GM23338 (cell line): ENCODE results near the gene NFIA. TPM values are rescaled to one million over a fixed set of nuclear protein-coding genes. Genes with fewer than 3 reads are reported as not detected.

Source experiments
- ATAC-seq: fragments of 200-7000 bp; cut with Tn5 transposase; 3 replicates; pipeline ENCODE4 v1.9.1; 2020
- DNase-seq: peaks from one replicate; pipeline ENCODE4 v3.0.0-alpha.2; 2015; ENCODE audit warnings: low spot score
- H2AFZ ChIP-seq: fragments of 200-600 bp; sonication (generic); 2 replicates; pipeline ENCODE4 v1.8.0; 2016; ENCODE audit warnings: antibody characterized with exemption, mild to moderate bottlenecking, moderate library complexity
- H3F3A ChIP-seq: fragments of 200-600 bp; sonication (generic); replicated peaks from 2 replicates; pipeline ENCODE4 v1.8.0; 2017; ENCODE audit warnings: antibody characterized with exemption, mixed run types, low read depth
- H3K27ac ChIP-seq: fragments of 200-600 bp; sonication (generic); 2 replicates; pipeline ENCODE4 v1.6.1; 2016; ENCODE audit warnings: low read depth
- H3K27me3 ChIP-seq: fragments of 200-600 bp; sonication (generic); 2 replicates; pipeline ENCODE4 v1.8.0; 2016; ENCODE audit warnings: mild to moderate bottlenecking, mixed run types, moderate library complexity; ENCODE audit not compliant: insufficient read depth
- H3K36me3 ChIP-seq: fragments of 200-600 bp; sonication (generic); 2 replicates; pipeline ENCODE4 v1.8.0; 2016; ENCODE audit warnings: mild to moderate bottlenecking; ENCODE audit not compliant: insufficient read depth
- H3K4me1 ChIP-seq: fragments of 200-600 bp; sonication (generic); 2 replicates; pipeline ENCODE4 v1.8.0; 2016; ENCODE audit warnings: mild to moderate bottlenecking, moderate library complexity; ENCODE audit not compliant: insufficient read depth
- H3K4me2 ChIP-seq: fragments of 200-600 bp; sonication (generic); 2 replicates; pipeline ENCODE4 v1.7.1; 2017; ENCODE audit warnings: mixed run types
- H3K4me3 ChIP-seq: fragments of 200-600 bp; sonication (generic); 2 replicates; pipeline ENCODE4 v1.6.1; 2016; ENCODE audit warnings: mixed run types
- H3K79me2 ChIP-seq: fragments of 200-600 bp; sonication (generic); replicated peaks from 2 replicates; pipeline ENCODE4 v1.8.0; 2017; ENCODE audit warnings: mild to moderate bottlenecking; ENCODE audit not compliant: insufficient read depth
- H3K9me2 ChIP-seq: fragments of 200-600 bp; sonication (generic); 2 replicates; pipeline ENCODE4 v1.8.0; 2017; ENCODE audit not compliant: insufficient read depth
- H4K20me1 ChIP-seq: fragments of 200-600 bp; sonication (generic); replicated peaks from 2 replicates; pipeline ENCODE4 v1.8.0; 2017; ENCODE audit warnings: mild to moderate bottlenecking; ENCODE audit not compliant: insufficient read depth
- H3K27ac Mint-ChIP-seq: 2 replicates; pipeline ENCODE4 v1.8.0; 2020; ENCODE audit warnings: inconsistent platforms, mild to moderate bottlenecking, moderate library complexity, mixed read lengths
- H3K27me3 Mint-ChIP-seq: 3 replicates; pipeline ENCODE4 v1.8.0; 2022; ENCODE audit warnings: low read depth, mild to moderate bottlenecking, moderate library complexity, mixed read lengths, inconsistent platforms; ENCODE audit not compliant: insufficient read depth, poor library complexity
- H3K36me3 Mint-ChIP-seq: 3 replicates; pipeline ENCODE4 v1.8.0; 2021; ENCODE audit warnings: low read depth, mild to moderate bottlenecking, inconsistent platforms, moderate library complexity, mixed read lengths
- H3K4me1 Mint-ChIP-seq: 3 replicates; pipeline ENCODE4 v1.8.0; 2020; ENCODE audit warnings: mild to moderate bottlenecking, inconsistent platforms, mixed read lengths
- H3K4me3 Mint-ChIP-seq: 3 replicates; pipeline ENCODE4 v1.8.0; 2021; ENCODE audit warnings: moderate library complexity, mild to moderate bottlenecking, inconsistent platforms, mixed read lengths
- H3K9me3 Mint-ChIP-seq: 3 replicates; pipeline ENCODE4 v1.8.0; 2020; ENCODE audit warnings: moderate library complexity, mild to moderate bottlenecking, inconsistent platforms, mixed read lengths
- CREB1 ChIP-seq: fragments of 250-450 bp; sonication (Bioruptor Pico); IDR thresholded peaks from 2 replicates; pipeline ENCODE4 v1.5.0; 2020; ENCODE audit warnings: low read depth, mild to moderate bottlenecking, moderate library complexity
- CTCF ChIP-seq, 2 experiments: fragments of 200-600 bp in 1 of 2; sonication (generic) in 1 of 2; conservative IDR thresholded peaks; 2 replicates each; pipeline versions ENCODE4 v1.5.1 to v1.6.1; 2016 to 2017; ENCODE audit warnings: antibody characterized with exemption in 2 of 2, low read depth in 2 of 2, mild to moderate bottlenecking in 2 of 2, moderate library complexity in 1 of 2
- ETS1 ChIP-seq: IDR thresholded peaks from 2 replicates; pipeline ENCODE4 v1.6.1; 2016; ENCODE audit warnings: antibody characterized with exemption
- EZH2 ChIP-seq: fragments of 200-600 bp; sonication (generic); IDR thresholded peaks from one replicate; pipeline ENCODE4 v1.8.0; 2017; ENCODE audit warnings: antibody characterized with exemption, mild to moderate bottlenecking, low read depth; ENCODE audit not compliant: unreplicated experiment
- EZH2phosphoT487 ChIP-seq: fragments of 200-600 bp; sonication (generic); IDR thresholded peaks from one replicate; pipeline ENCODE4 v1.8.1; 2018; ENCODE audit warnings: antibody characterized with exemption; ENCODE audit not compliant: unreplicated experiment
- JUNB ChIP-seq: IDR thresholded peaks from one replicate; pipeline ENCODE4 v1.6.1; 2016; ENCODE audit warnings: antibody characterized with exemption; ENCODE audit not compliant: unreplicated experiment
- NANOG ChIP-seq: IDR thresholded peaks from 2 replicates; pipeline ENCODE4 v1.6.1; 2016; ENCODE audit warnings: antibody characterized with exemption, borderline replicate concordance
- POLR2AphosphoS5 ChIP-seq: IDR thresholded peaks from 2 replicates; pipeline ENCODE4 v1.6.1; 2016; ENCODE audit warnings: antibody characterized with exemption, low read depth
- REST ChIP-seq: IDR thresholded peaks from one replicate; pipeline ENCODE4 v1.6.1; 2018; ENCODE audit warnings: antibody characterized with exemption; ENCODE audit not compliant: unreplicated experiment
- STAT1 ChIP-seq: IDR thresholded peaks from one replicate; pipeline ENCODE4 v1.6.1; 2016; ENCODE audit warnings: antibody characterized with exemption; ENCODE audit not compliant: unreplicated experiment
- ZNF114 ChIP-seq: fragments of 250-450 bp; sonication (Bioruptor Pico); IDR thresholded peaks from 2 replicates; pipeline ENCODE4 v1.5.0; 2020; ENCODE audit warnings: mild to moderate bottlenecking, moderate library complexity
- ZNF331 ChIP-seq: fragments of 250-450 bp; sonication (Bioruptor Pico); IDR thresholded peaks from 2 replicates; pipeline ENCODE4 v1.5.0; 2020; ENCODE audit warnings: low read depth, mild to moderate bottlenecking, moderate library complexity
- polyA plus RNA-seq: library from polyadenylated mRNA; unstranded; fragments of >200 nt; fragmentation: Nextera tagmentation; extraction: Ambion mirVana; gene quantifications from 2 replicates; pipeline ENCODE4 v1.2.1, GENCODE V29; 2016
- total RNA-seq: library from RNA; depleted of rRNA; stranded (reverse); fragments of >200 nt; shearing (Covaris generic); gene quantifications from 2 replicates; pipeline ENCODE4 v1.2.3, GENCODE V29; 2014
- TF ChIP-seq, protein P1 (sequence below): fragments of 250-450 bp; sonication (Bioruptor Pico); IDR thresholded peaks from 2 replicates; pipeline ENCODE4 v1.5.0; 2020; ENCODE audit warnings: mild to moderate bottlenecking, moderate library complexity

Gene NFIA
- total and polyA plus RNA-seq, 2 experiments from 2014 or later = 0.97 to 2.3 TPM

- DNase-seq (no peak), ATAC-seq (no peak)
- H3K4me3 Mint-ChIP-seq = no peak overlapping the region
- Histone ChIP-seq H3F3A (no peaks in the 10 kb centered on the region), H3K27me3 (no peaks in the 10 kb centered on the region), H3K36me3 (no peaks in the 10 kb centered on the region), H3K79me2 (no peaks in the 10 kb centered on the region), H3K4me1 (peaks cover 8% of the 10 kb centered on the region), H3K27ac (no peak overlapping the region), H3K4me2 (no peak overlapping the region), H2AFZ (no peak overlapping the region), H3K4me3 (no peak overlapping the region), H3K9me2 (no peaks in the 10 kb centered on the region), H4K20me1 (no peaks in the 10 kb centered on the region)
- no peaks in the 10 kb centered on the region for H3K9me3 Mint-ChIP-seq
- peaks cover 19% of the 10 kb centered on the region for H3K4me1 Mint-ChIP-seq
- no peak for TF ChIP-seq EZH2phosphoT487
- no peak for TF ChIP-seq REST
- TF ChIP-seq STAT1 = no peak
- no peak for TF ChIP-seq CREB1 (CRISPR knock-in tag)
- TF ChIP-seq, protein P1, sequence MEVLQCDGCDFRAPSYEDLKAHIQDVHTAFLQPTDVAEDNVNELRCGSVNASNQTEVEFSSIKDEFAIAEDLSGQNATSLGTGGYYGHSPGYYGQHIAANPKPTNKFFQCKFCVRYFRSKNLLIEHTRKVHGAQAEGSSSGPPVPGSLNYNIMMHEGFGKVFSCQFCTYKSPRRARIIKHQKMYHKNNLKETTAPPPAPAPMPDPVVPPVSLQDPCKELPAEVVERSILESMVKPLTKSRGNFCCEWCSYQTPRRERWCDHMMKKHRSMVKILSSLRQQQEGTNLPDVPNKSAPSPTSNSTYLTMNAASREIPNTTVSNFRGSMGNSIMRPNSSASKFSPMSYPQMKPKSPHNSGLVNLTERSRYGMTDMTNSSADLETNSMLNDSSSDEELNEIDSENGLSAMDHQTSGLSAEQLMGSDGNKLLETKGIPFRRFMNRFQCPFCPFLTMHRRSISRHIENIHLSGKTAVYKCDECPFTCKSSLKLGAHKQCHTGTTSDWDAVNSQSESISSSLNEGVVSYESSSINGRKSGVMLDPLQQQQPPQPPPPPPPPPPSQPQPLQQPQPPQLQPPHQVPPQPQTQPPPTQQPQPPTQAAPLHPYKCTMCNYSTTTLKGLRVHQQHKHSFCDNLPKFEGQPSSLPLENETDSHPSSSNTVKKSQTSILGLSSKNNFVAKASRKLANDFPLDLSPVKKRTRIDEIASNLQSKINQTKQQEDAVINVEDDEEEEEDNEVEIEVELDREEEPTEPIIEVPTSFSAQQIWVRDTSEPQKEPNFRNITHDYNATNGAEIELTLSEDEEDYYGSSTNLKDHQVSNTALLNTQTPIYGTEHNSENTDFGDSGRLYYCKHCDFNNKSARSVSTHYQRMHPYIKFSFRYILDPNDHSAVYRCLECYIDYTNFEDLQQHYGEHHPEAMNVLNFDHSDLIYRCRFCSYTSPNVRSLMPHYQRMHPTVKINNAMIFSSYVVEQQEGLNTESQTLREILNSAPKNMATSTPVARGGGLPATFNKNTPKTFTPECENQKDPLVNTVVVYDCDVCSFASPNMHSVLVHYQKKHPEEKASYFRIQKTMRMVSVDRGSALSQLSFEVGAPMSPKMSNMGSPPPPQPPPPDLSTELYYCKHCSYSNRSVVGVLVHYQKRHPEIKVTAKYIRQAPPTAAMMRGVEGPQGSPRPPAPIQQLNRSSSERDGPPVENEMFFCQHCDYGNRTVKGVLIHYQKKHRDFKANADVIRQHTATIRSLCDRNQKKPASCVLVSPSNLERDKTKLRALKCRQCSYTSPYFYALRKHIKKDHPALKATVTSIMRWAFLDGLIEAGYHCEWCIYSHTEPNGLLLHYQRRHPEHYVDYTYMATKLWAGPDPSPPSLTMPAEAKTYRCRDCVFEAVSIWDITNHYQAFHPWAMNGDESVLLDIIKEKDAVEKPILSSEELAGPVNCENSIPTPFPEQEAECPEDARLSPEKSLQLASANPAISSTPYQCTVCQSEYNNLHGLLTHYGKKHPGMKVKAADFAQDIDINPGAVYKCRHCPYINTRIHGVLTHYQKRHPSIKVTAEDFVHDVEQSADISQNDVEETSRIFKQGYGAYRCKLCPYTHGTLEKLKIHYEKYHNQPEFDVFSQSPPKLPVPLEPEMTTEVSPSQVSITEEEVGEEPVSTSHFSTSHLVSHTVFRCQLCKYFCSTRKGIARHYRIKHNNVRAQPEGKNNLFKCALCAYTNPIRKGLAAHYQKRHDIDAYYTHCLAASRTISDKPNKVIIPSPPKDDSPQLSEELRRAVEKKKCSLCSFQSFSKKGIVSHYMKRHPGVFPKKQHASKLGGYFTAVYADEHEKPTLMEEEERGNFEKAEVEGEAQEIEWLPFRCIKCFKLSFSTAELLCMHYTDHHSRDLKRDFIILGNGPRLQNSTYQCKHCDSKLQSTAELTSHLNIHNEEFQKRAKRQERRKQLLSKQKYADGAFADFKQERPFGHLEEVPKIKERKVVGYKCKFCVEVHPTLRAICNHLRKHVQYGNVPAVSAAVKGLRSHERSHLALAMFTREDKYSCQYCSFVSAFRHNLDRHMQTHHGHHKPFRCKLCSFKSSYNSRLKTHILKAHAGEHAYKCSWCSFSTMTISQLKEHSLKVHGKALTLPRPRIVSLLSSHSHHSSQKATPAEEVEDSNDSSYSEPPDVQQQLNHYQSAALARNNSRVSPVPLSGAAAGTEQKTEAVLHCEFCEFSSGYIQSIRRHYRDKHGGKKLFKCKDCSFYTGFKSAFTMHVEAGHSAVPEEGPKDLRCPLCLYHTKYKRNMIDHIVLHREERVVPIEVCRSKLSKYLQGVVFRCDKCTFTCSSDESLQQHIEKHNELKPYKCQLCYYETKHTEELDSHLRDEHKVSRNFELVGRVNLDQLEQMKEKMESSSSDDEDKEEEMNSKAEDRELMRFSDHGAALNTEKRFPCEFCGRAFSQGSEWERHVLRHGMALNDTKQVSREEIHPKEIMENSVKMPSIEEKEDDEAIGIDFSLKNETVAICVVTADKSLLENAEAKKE (CRISPR knock-in tag) = no peak
- no peak for TF ChIP-seq JUNB
- TF ChIP-seq EZH2 = no peak
- no peak for TF ChIP-seq ZNF331 (CRISPR knock-in tag)
- no peak for TF ChIP-seq ETS1
- no peak for TF ChIP-seq NANOG
- TF ChIP-seq CTCF (conservative IDR thresholded peaks at IDR 0.05; ENCODE audit: low read depth in 2 of 2) = no peak
- no peak for TF ChIP-seq ZNF114 (CRISPR knock-in tag)
- no peak for TF ChIP-seq POLR2AphosphoS5
- H3K36me3 Mint-ChIP-seq = no peaks in the 10 kb centered on the region
- no peak overlapping the region for H3K27ac Mint-ChIP-seq
- H3K27me3 Mint-ChIP-seq = peaks cover 4% of the 10 kb centered on the region
These were observed 191.5 kb downstream of the NFIA start for GRCh38 chr1:61273861-61274260.
